B cell (primary cell): ENCODE results near the gene ZNF366.

Experiments used
- CTCF ChIP-seq: fragments of 200-600 bp; IDR thresholded peaks from one replicate; pipeline ENCODE4 v1.8.0; 2022; ENCODE audit warnings: antibody characterized with exemption, mild to moderate bottlenecking
- EZH2 ChIP-seq: IDR thresholded peaks from 2 replicates; pipeline ENCODE4 v1.6.1; 2012; ENCODE audit warnings: borderline replicate concordance, low read depth, mild to moderate bottlenecking, moderate library complexity, low read length; ENCODE audit not compliant: insufficient read depth, poor library complexity, severe bottlenecking

- TF ChIP-seq CTCF (no peak), EZH2 (no peak)
Observed at GRCh38 chr5:72488756-72489155, 18.5 kb downstream of the ZNF366 start.
